Hepatocyte (in vitro differentiated cells): Measurements from ENCODE around the gene SLC6A1. TPM values are rescaled to one million over a fixed set of nuclear protein-coding genes. Genes with fewer than 3 reads are reported as not detected.

Source experiments
- DNase-seq: peaks from one replicate; pipeline ENCODE4 v3.0.0-alpha.2; 2016; ENCODE audit warnings: low spot score
- H2AFZ ChIP-seq: fragments of 200-600 bp; sonication (generic); 2 replicates; pipeline ENCODE4 v1.6.0; 2016; ENCODE audit warnings: antibody characterized with exemption, mild to moderate bottlenecking
- H3K27ac ChIP-seq: fragments of 200-600 bp; sonication (generic); 2 replicates; pipeline ENCODE4 v1.5.1; 2016; ENCODE audit warnings: mild to moderate bottlenecking
- H3K27me3 ChIP-seq: fragments of 200-600 bp; sonication (generic); 2 replicates; pipeline ENCODE4 v1.6.1; 2016
- H3K36me3 ChIP-seq: fragments of 200-600 bp; sonication (generic); replicated peaks from 2 replicates; pipeline ENCODE4 v1.5.1; 2016; ENCODE audit warnings: low read depth; ENCODE audit not compliant: insufficient read depth
- H3K4me1 ChIP-seq: fragments of 200-600 bp; sonication (generic); 2 replicates; pipeline ENCODE4 v1.5.1; 2016; ENCODE audit warnings: mild to moderate bottlenecking, moderate library complexity; ENCODE audit not compliant: insufficient read depth
- H3K4me2 ChIP-seq: fragments of 200-600 bp; sonication (generic); 2 replicates; pipeline ENCODE4 v1.6.0; 2016
- H3K4me3 ChIP-seq: fragments of 200-600 bp; sonication (generic); 2 replicates; pipeline ENCODE4 v1.5.1; 2016; ENCODE audit warnings: mild to moderate bottlenecking
- H3K79me2 ChIP-seq: fragments of 200-600 bp; sonication (generic); 2 replicates; pipeline ENCODE4 v1.6.0; 2017; ENCODE audit warnings: mild to moderate bottlenecking
- H3K9me2 ChIP-seq: fragments of 200-600 bp; sonication (generic); replicated peaks from 2 replicates; pipeline ENCODE4 v1.6.0; 2017; ENCODE audit warnings: mild to moderate bottlenecking; ENCODE audit not compliant: insufficient read depth
- H3K9me3 ChIP-seq: fragments of 200-600 bp; sonication (generic); 2 replicates; pipeline ENCODE4 v1.5.1; 2016; ENCODE audit warnings: low read depth, mild to moderate bottlenecking
- H4K20me1 ChIP-seq: fragments of 200-600 bp; sonication (generic); 2 replicates; pipeline ENCODE4 v1.6.0; 2016; ENCODE audit warnings: mild to moderate bottlenecking; ENCODE audit not compliant: insufficient read depth, poor library complexity, severe bottlenecking
- CTCF ChIP-seq: fragments of 200-600 bp; sonication (generic); IDR thresholded peaks from 2 replicates; pipeline ENCODE4 v1.5.1; 2016; ENCODE audit warnings: antibody characterized with exemption, mild to moderate bottlenecking; ENCODE audit not compliant: poor library complexity
- EZH2 ChIP-seq: fragments of 200-600 bp; sonication (generic); IDR thresholded peaks from 2 replicates; pipeline ENCODE4 v1.6.1; 2016; ENCODE audit warnings: antibody characterized with exemption, mild to moderate bottlenecking, borderline replicate concordance
- EZH2phosphoT487 ChIP-seq: fragments of 200-600 bp; sonication (generic); IDR thresholded peaks from one replicate; pipeline ENCODE4 v1.6.1; 2018; ENCODE audit warnings: antibody characterized with exemption, mild to moderate bottlenecking, low read depth, moderate library complexity; ENCODE audit not compliant: unreplicated experiment, severe bottlenecking
- WGBS: methylation state at CpG from one replicate; pipeline ENCODE4 v1.1.6; 2016; ENCODE audit warnings: low lambda C conversion rate; ENCODE audit errors: missing lambda C conversion rate; 5-methylcytosine and 5-hydroxymethylcytosine counted together
- polyA plus RNA-seq: library from polyadenylated mRNA; unstranded; fragments of >200 nt; fragmentation: Nextera tagmentation; extraction: Ambion mirVana; gene quantifications from 2 replicates; pipeline ENCODE4 v1.2.1, GENCODE V29; 2016
- total RNA-seq: library from RNA; depleted of rRNA; stranded (reverse); fragments of >200 nt; gene quantifications from 2 replicates; pipeline ENCODE4 v1.2.3, GENCODE V29; 2014

Gene SLC6A1
- total and polyA plus RNA-seq, 2 experiments from 2014 or later: 3.6 to 5.7 TPM

GRCh38 chr3:11085093-11085840 lies 92.7 kb downstream of the SLC6A1 start:
- WGBS: 78% methylated on average over 10 of the region's 10 CpGs
- Histone ChIP-seq H3K4me3 (no peak overlapping the region), H2AFZ (no peak overlapping the region), H4K20me1 (no peaks in the 10 kb centered on the region), H3K27me3 (no peaks in the 10 kb centered on the region), H3K4me2 (no peak overlapping the region), H3K27ac (no peak overlapping the region), H3K9me2 (no peaks in the 10 kb centered on the region), H3K36me3 (no peaks in the 10 kb centered on the region), H3K4me1 (no peaks in the 10 kb centered on the region), H3K79me2 (no peaks in the 10 kb centered on the region), H3K9me3 (no peaks in the 10 kb centered on the region)
- TF ChIP-seq EZH2: no peak
- no peak for TF ChIP-seq EZH2phosphoT487
- no peak for TF ChIP-seq CTCF
- no peak for DNase-seq

GRCh38 chr3:11086856-11087255 lies 94.3 kb downstream of the SLC6A1 start:
- Histone ChIP-seq H2AFZ (no peak overlapping the region), H3K27ac (no peak overlapping the region), H3K9me3 (no peaks in the 10 kb centered on the region), H3K9me2 (no peaks in the 10 kb centered on the region), H3K4me3 (no peak overlapping the region), H4K20me1 (no peaks in the 10 kb centered on the region), H3K4me1 (no peaks in the 10 kb centered on the region), H3K36me3 (no peaks in the 10 kb centered on the region), H3K79me2 (no peaks in the 10 kb centered on the region), H3K4me2 (no peak overlapping the region), H3K27me3 (no peaks in the 10 kb centered on the region)
- no peak for DNase-seq
- TF ChIP-seq EZH2phosphoT487 (no peak), CTCF (no peak), EZH2 (no peak)
- 73% methylated on average over 5 of the region's 5 CpGs for WGBS

GRCh38 chr3:11088066-11088465 lies 95.5 kb downstream of the SLC6A1 start:
- WGBS: 78% methylated on average over 4 of the region's 4 CpGs
- DNase-seq: no peak
- no peak overlapping the region for H3K4me2 ChIP-seq
- H3K4me3 ChIP-seq: no peak overlapping the region
- H3K79me2 ChIP-seq: no peaks in the 10 kb centered on the region
- H3K36me3 ChIP-seq: no peaks in the 10 kb centered on the region
- no peaks in the 10 kb centered on the region for H4K20me1 ChIP-seq
- H3K9me3 ChIP-seq: no peaks in the 10 kb centered on the region
- H3K9me2 ChIP-seq: no peaks in the 10 kb centered on the region
- no peak overlapping the region for H3K27ac ChIP-seq
- no peak overlapping the region for H2AFZ ChIP-seq
- no peaks in the 10 kb centered on the region for H3K27me3 ChIP-seq
- TF ChIP-seq CTCF (no peak), EZH2phosphoT487 (no peak), EZH2 (no peak)
- no peaks in the 10 kb centered on the region for H3K4me1 ChIP-seq
